Measurements from ENCODE around the gene OSBP2. TPM values are rescaled to one million over a fixed set of nuclear protein-coding genes. Genes with fewer than 3 reads are reported as not detected.
A peak's percentile ranks its signal among the peaks of the same experiment; 100 is the strongest.

Gene OSBP2
- 62.3 TPM for total RNA-seq

GRCh38 chr22:30694640-30695350, at the start of gene OSBP2:
Gene OSBP2, plus strand, starts transcription at chr22:30694874. Its CDS starts 36 bp downstream, at chr22:30694910.

GRCh38 chr22:30667494-30668385, 26.9 kb upstream of the OSBP2 start, which contains the start of gene DUSP18:
Gene DUSP18, minus strand, starts transcription at chr22:30667875. Its CDS starts 3,872 bp downstream, at chr22:30664003.

Small RNAs within 50 kb of the gene (small RNA-seq; reads per million reads assigned to genes)
- gene MIR3200 (ENCODE audit: low replicate concordance): 7.0 reads per million, percentile 88 among the genes with 10 or more reads in this experiment

Other genes with a start within 250 kb of the OSBP2 start
- not detected for gene SEC14L3, start 222.9 kb upstream of the OSBP2 start, total RNA-seq
- gene SEC14L4, start 189.2 kb upstream of the OSBP2 start, total RNA-seq: not detected
- 0.31 TPM for gene SEC14L6, start 148.1 kb upstream of the OSBP2 start, total RNA-seq
- gene GAL3ST1, start 120.2 kb upstream of the OSBP2 start, total RNA-seq: 1.6 TPM
- gene PES1, start 103.0 kb upstream of the OSBP2 start, total RNA-seq: 61.7 TPM
- gene TCN2, start 87.7 kb upstream of the OSBP2 start, total RNA-seq: 16.0 TPM
- gene SLC35E4, start 59.1 kb upstream of the OSBP2 start, total RNA-seq: 7.8 TPM
- gene DUSP18, start 27.0 kb upstream of the OSBP2 start, total RNA-seq: 34.1 TPM